ENCODE data around the gene STRIT1. TPM values are rescaled to one million over a fixed set of nuclear protein-coding genes. Genes with fewer than 3 reads are reported as not detected.

Gene STRIT1
- total RNA-seq (not detected in 2 replicates), polyA plus RNA-seq (not detected in 2 replicates), polyA minus RNA-seq (not detected in 2 replicates)
- 0.84 TPM for total RNA-seq (2013)

GRCh38 chr3:155293516-155293915 lies at the start of gene STRIT1:
STRIT1 (minus strand) TSS chr3:155293683.
- CTCF ChIA-PET = no interaction called here
- H2AFZ ChIP-seq (ENCODE audit: insufficient read depth, low read depth, low read length, poor library complexity, severe bottlenecking) = no peak within 1 kb of the TSS
- H3K9ac ChIP-seq (ENCODE audit: low read length) = no peak within 1 kb of the TSS
- no peak for TF ChIP-seq CTCF (IDR thresholded peaks at IDR 0.05)
- no peak for TF ChIP-seq EZH2 (IDR thresholded peaks at IDR 0.05; ENCODE audit: borderline replicate concordance, insufficient read depth, low read depth, low read length, poor library complexity, severe bottlenecking)
- H3K9me3 Mint-ChIP-seq (ENCODE audit: insufficient read depth) = peaks cover 8% of the 10 kb centered on the region
- H3K4me3 ChIP-seq (ENCODE audit: control extremely low read depth in 1 of 5, extremely low read depth in 1 of 5, insufficient read depth in 1 of 5, low read depth in 2 of 5, low read length in 4 of 5) = no peak within 1 kb of the TSS
- no peaks in the 10 kb centered on the region for H3K4me1 Mint-ChIP-seq
- peaks cover 0 to 5% (median 0%) of the 10 kb centered on the region in 3 donors for H3K9me3 ChIP-seq (ENCODE audit: control extremely low read depth in 1 of 3, control insufficient read depth in 2 of 3, insufficient read depth in 1 of 3, low read length in 2 of 3)
- no peak within 1 kb of the TSS for H3K4me2 ChIP-seq (replicated peaks; ENCODE audit: low read depth, low read length, poor library complexity, severe bottlenecking)
- no peaks in the 10 kb centered on the region for H3K27me3 Mint-ChIP-seq
- no peaks in the 10 kb centered on the region for H4K20me1 ChIP-seq (ENCODE audit: control insufficient read depth, insufficient read depth, low read length, poor library complexity, severe bottlenecking)
- H3K79me2 ChIP-seq (ENCODE audit: control insufficient read depth, insufficient read depth, low read length) = no peaks in the 10 kb centered on the region
- DNase-seq (no peak), ATAC-seq (ENCODE audit: low read depth) (no peak)
- intact Hi-C loops (cut with micrococcal nuclease) = no loop called here
- H3K4me3 Mint-ChIP-seq = no peak within 1 kb of the TSS
- H3K27me3 ChIP-seq (replicated peaks in 1 of 4; ENCODE audit: control extremely low read depth in 1 of 4, control insufficient read depth in 3 of 4, insufficient read depth in 4 of 4, low read length in 3 of 4) = no peaks in the 10 kb centered on the region
- H3K27ac ChIP-seq (ENCODE audit: low read length in 2 of 2) = no peak within 1 kb of the TSS
- no peaks in the 10 kb centered on the region for H3K36me3 ChIP-seq (replicated peaks in 1 of 2; ENCODE audit: control extremely low read depth in 1 of 2, control insufficient read depth in 1 of 2, extremely low read depth in 1 of 2, insufficient read depth in 2 of 2, low read length in 1 of 2)
- WGBS (ENCODE audit: insufficient coverage) = no CpG with 5 or more reads among the region's 6 CpGs
- POLR2A ChIA-PET = no interaction called here
- no peak within 1 kb of the TSS for H3K27ac Mint-ChIP-seq
- H3K4me1 ChIP-seq (ENCODE audit: control insufficient read depth in 2 of 2, insufficient read depth in 2 of 2, low read length in 2 of 2) = no peaks in the 10 kb centered on the region

GRCh38 chr3:155342344-155342743 lies 48.9 kb upstream of the STRIT1 start:
- no peaks in the 10 kb centered on the region for H3K9me3 Mint-ChIP-seq (ENCODE audit: insufficient read depth)
- no peaks in the 10 kb centered on the region for H3K27me3 ChIP-seq (replicated peaks in 1 of 4; ENCODE audit: control extremely low read depth in 1 of 4, control insufficient read depth in 3 of 4, insufficient read depth in 4 of 4, low read length in 3 of 4)
- ChIA-PET CTCF (no interaction called here), POLR2A (interaction anchor here (0.7 kb wide), 1 partner anchor 523 kb away, joined by 6 read pairs; no protein-coding TSS in a partner anchor)
- H3K9me3 ChIP-seq (ENCODE audit: control extremely low read depth in 1 of 3, control insufficient read depth in 2 of 3, insufficient read depth in 1 of 3, low read length in 2 of 3) = no peaks in the 10 kb centered on the region
- H3K4me1 Mint-ChIP-seq = no peaks in the 10 kb centered on the region
- H3K9ac ChIP-seq (ENCODE audit: low read length) = no peak overlapping the region
- no peaks in the 10 kb centered on the region for H4K20me1 ChIP-seq (ENCODE audit: control insufficient read depth, insufficient read depth, low read length, poor library complexity, severe bottlenecking)
- H3K36me3 ChIP-seq (replicated peaks in 1 of 2; ENCODE audit: control extremely low read depth in 1 of 2, control insufficient read depth in 1 of 2, extremely low read depth in 1 of 2, insufficient read depth in 2 of 2, low read length in 1 of 2) = no peaks in the 10 kb centered on the region
- H3K4me3 Mint-ChIP-seq = no peak overlapping the region
- peaks cover 4% of the 10 kb centered on the region for H3K27me3 Mint-ChIP-seq
- H2AFZ ChIP-seq (ENCODE audit: insufficient read depth, low read depth, low read length, poor library complexity, severe bottlenecking) = no peak overlapping the region
- DNase-seq (no peak), ATAC-seq (ENCODE audit: low read depth) (no peak)
- H3K27ac Mint-ChIP-seq = no peak overlapping the region
- TF ChIP-seq EZH2 (IDR thresholded peaks at IDR 0.05; ENCODE audit: borderline replicate concordance, insufficient read depth, low read depth, low read length, poor library complexity, severe bottlenecking) (no peak), CTCF (IDR thresholded peaks at IDR 0.05) (no peak)
- intact Hi-C loops (cut with micrococcal nuclease) = no loop called here
- H3K79me2 ChIP-seq (ENCODE audit: control insufficient read depth, insufficient read depth, low read length) = no peaks in the 10 kb centered on the region
- H3K4me2 ChIP-seq (replicated peaks; ENCODE audit: low read depth, low read length, poor library complexity, severe bottlenecking) = no peak overlapping the region
- H3K27ac ChIP-seq (ENCODE audit: low read length in 2 of 2) = no peak overlapping the region
- H3K4me3 ChIP-seq (ENCODE audit: control extremely low read depth in 1 of 5, extremely low read depth in 1 of 5, insufficient read depth in 1 of 5, low read depth in 2 of 5, low read length in 4 of 5) = no peak overlapping the region
- 90% methylated on average over 3 of the region's 3 CpGs for WGBS (ENCODE audit: insufficient coverage)
- no peaks in the 10 kb centered on the region for H3K4me1 ChIP-seq (ENCODE audit: control insufficient read depth in 2 of 2, insufficient read depth in 2 of 2, low read length in 2 of 2)

Data from B cell (primary cell).